KMS-11 (cell line): ENCODE data around the gene PDIA4.

ENCODE experiments used
- H2AFZ ChIP-seq: fragments of 200-600 bp; sonication (generic); 2 replicates; pipeline ENCODE4 v1.6.1; 2016; ENCODE audit warnings: antibody characterized with exemption, mixed run types, low read depth
- H3K27ac ChIP-seq: fragments of 200-600 bp; sonication (generic); 2 replicates; pipeline ENCODE4 v1.6.1; 2016; ENCODE audit warnings: mild to moderate bottlenecking, mixed run types
- H3K27me3 ChIP-seq: fragments of 200-600 bp; sonication (generic); 2 replicates; pipeline ENCODE4 v1.6.1; 2017; ENCODE audit warnings: mild to moderate bottlenecking, low read depth, mixed run types, moderate library complexity; ENCODE audit not compliant: insufficient read depth
- H3K36me3 ChIP-seq: fragments of 200-600 bp; sonication (generic); 2 replicates; pipeline ENCODE4 v1.6.1; 2017; ENCODE audit warnings: mild to moderate bottlenecking, mixed run types; ENCODE audit not compliant: insufficient read depth
- H3K4me1 ChIP-seq: fragments of 200-600 bp; sonication (generic); 2 replicates; pipeline ENCODE4 v1.6.1; 2016; ENCODE audit warnings: mild to moderate bottlenecking, low read depth, mixed run types; ENCODE audit not compliant: poor library complexity, severe bottlenecking
- H3K4me2 ChIP-seq: fragments of 200-600 bp; sonication (generic); 2 replicates; pipeline ENCODE4 v1.7.0; 2016; ENCODE audit warnings: mild to moderate bottlenecking, mixed run types
- H3K4me3 ChIP-seq: fragments of 200-600 bp; sonication (generic); IDR thresholded peaks from 2 replicates; pipeline ENCODE4 v1.6.1; 2017; ENCODE audit warnings: low read depth, low read length, mixed read lengths; ENCODE audit not compliant: insufficient read depth
- H3K79me2 ChIP-seq: fragments of 200-600 bp; sonication (generic); 2 replicates; pipeline ENCODE4 v1.6.1; 2016; ENCODE audit warnings: low read depth, mixed run types; ENCODE audit not compliant: insufficient read depth
- H3K9ac ChIP-seq: fragments of 200-600 bp; sonication (generic); 2 replicates; pipeline ENCODE4 v1.6.1; 2016; ENCODE audit warnings: mild to moderate bottlenecking, mixed run types
- H4K20me1 ChIP-seq: fragments of 200-600 bp; sonication (generic); 2 replicates; pipeline ENCODE4 v1.6.1; 2016; ENCODE audit warnings: mild to moderate bottlenecking, mixed run types; ENCODE audit not compliant: insufficient read depth
- TF ChIP-seq, protein P1 (sequence below): fragments of 200-600 bp; sonication (generic); conservative IDR thresholded peaks from 2 replicates; pipeline ENCODE4 v1.6.1; 2017; ENCODE audit warnings: low read depth, mild to moderate bottlenecking, antibody characterized with exemption, low read length, moderate library complexity, mixed read lengths

Gene PDIA4

DNA sequence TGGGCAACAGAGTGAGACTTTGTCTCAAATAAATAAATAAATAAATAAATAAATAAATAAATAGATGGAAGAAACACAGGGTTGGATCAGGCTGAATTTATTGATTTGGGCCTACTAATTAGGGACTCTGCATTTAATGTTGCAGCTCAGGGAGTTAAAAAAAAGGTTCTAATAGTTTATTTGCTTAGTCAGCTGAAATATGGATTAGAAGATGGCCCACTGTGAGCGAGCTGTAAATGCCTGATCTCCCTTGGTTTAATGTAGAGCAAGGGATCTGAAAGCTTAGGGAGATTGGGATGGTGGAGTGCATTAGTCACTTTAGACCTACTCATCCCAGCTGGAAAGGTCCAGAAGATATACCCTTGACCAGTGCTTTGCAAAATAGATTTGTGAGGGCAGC lies 25.1 kb upstream of the PDIA4 start:
- Histone ChIP-seq H4K20me1 (no peaks in the 10 kb centered on the region), H3K27me3 (no peaks in the 10 kb centered on the region), H3K36me3 (no peaks in the 10 kb centered on the region), H3K79me2 (no peaks in the 10 kb centered on the region), H3K27ac (no peak overlapping the region), H3K4me2 (no peak overlapping the region), H3K4me1 (no peaks in the 10 kb centered on the region), H3K9ac (no peak overlapping the region), H3K4me3 (no peak overlapping the region), H2AFZ (no peak overlapping the region)
- TF ChIP-seq, protein P1, sequence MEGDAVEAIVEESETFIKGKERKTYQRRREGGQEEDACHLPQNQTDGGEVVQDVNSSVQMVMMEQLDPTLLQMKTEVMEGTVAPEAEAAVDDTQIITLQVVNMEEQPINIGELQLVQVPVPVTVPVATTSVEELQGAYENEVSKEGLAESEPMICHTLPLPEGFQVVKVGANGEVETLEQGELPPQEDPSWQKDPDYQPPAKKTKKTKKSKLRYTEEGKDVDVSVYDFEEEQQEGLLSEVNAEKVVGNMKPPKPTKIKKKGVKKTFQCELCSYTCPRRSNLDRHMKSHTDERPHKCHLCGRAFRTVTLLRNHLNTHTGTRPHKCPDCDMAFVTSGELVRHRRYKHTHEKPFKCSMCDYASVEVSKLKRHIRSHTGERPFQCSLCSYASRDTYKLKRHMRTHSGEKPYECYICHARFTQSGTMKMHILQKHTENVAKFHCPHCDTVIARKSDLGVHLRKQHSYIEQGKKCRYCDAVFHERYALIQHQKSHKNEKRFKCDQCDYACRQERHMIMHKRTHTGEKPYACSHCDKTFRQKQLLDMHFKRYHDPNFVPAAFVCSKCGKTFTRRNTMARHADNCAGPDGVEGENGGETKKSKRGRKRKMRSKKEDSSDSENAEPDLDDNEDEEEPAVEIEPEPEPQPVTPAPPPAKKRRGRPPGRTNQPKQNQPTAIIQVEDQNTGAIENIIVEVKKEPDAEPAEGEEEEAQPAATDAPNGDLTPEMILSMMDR, result no peak

DNA sequence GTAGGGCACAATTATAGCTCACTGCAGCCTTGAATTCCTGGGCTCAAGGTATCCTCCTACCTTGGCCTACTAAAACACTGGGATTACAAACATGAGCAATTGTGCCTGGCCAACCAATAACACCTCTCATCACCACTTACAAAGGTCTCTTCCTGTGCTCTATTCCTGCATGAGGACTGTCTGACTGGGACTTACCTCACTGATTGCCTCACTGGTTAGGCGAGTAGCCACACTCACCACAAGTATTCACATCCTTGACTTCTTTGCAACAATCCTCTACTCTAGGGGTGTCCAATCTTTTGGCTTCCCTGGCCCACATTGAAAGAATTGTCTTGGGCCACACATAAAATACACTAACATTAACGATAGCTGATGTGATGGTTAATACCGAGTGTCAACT lies 22.6 kb upstream of the PDIA4 start:
- no peaks in the 10 kb centered on the region for H3K79me2 ChIP-seq
- H4K20me1 ChIP-seq, result no peaks in the 10 kb centered on the region
- H3K27me3 ChIP-seq, result no peaks in the 10 kb centered on the region
- H2AFZ ChIP-seq, result no peak overlapping the region
- H3K4me1 ChIP-seq, result no peaks in the 10 kb centered on the region
- H3K4me2 ChIP-seq, result no peak overlapping the region
- H3K4me3 ChIP-seq, result no peak overlapping the region
- no peaks in the 10 kb centered on the region for H3K36me3 ChIP-seq
- no peak overlapping the region for H3K9ac ChIP-seq
- TF ChIP-seq, protein P1, result no peak
- no peak overlapping the region for H3K27ac ChIP-seq

DNA sequence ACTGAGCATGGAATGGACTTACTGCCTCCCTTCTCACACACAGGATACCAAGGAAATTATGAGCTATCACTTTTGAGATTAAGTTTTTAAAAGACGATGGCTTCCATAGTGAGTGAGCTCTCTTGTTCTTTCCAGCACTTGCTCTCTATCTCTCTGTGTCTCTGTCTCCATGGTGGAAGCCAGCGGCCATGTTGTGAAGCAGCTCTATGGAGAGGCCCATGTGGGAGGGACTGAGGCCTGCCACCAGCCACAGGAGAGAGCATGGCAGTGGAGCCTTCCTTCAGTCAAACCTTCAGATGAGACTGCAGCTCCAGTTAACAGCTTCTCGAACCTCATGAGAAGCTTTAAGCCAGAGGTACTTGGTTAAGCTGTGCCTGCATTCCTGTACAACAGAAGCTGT lies 20.5 kb upstream of the PDIA4 start:
- Histone ChIP-seq H3K4me3 (no peak overlapping the region), H3K27me3 (no peaks in the 10 kb centered on the region), H3K4me2 (no peak overlapping the region), H3K79me2 (no peaks in the 10 kb centered on the region), H3K4me1 (no peaks in the 10 kb centered on the region), H2AFZ (no peak overlapping the region), H4K20me1 (no peaks in the 10 kb centered on the region), H3K27ac (no peak overlapping the region), H3K36me3 (no peaks in the 10 kb centered on the region), H3K9ac (no peak overlapping the region)
- TF ChIP-seq, protein P1, result no peak

DNA sequence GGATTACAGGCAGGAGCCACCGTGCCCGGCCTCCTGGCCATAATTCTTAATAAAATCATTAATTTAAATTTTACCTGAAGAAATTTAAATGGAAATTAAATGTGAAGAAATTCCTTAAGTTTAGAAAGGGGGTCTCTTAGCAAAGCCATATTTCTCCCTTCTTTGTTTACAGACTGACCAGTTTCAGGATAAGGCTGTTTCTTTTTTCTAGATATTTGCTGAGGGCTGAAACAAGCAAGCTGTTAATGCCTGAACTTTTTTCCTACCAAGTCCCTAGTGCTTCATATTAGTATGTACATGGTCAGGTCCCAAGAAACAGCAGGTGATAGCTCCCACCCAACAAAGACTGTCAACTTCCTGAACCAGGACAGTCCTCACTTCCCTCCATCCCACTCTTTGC lies 18.1 kb upstream of the PDIA4 start:
- H3K79me2 ChIP-seq, result no peaks in the 10 kb centered on the region
- H3K4me2 ChIP-seq, result no peak overlapping the region
- H2AFZ ChIP-seq, result no peak overlapping the region
- no peaks in the 10 kb centered on the region for H3K27me3 ChIP-seq
- no peak overlapping the region for H3K4me3 ChIP-seq
- H3K9ac ChIP-seq, result no peak overlapping the region
- TF ChIP-seq, protein P1, result no peak
- no peaks in the 10 kb centered on the region for H4K20me1 ChIP-seq
- no peaks in the 10 kb centered on the region for H3K36me3 ChIP-seq
- H3K4me1 ChIP-seq, result no peaks in the 10 kb centered on the region
- H3K27ac ChIP-seq, result no peak overlapping the region

DNA sequence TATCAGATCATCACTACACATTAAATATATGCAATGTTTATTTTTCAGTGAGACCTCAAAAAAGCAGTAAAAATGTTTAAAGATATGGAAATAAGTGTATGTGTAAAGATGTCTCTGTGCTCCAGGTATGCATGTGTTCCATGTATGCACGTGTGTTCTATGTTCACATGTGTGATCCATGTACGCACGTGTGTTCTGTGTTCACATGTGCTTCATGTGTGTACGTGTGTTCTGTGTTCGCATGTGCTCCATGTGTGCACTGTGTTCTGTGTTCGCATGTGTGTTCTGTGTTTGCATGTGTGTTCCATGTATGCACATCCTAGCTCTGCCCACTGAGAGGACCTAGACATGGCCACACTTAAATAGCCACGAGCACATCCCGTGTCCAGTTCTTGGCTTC lies 15.6 kb upstream of the PDIA4 start:
- TF ChIP-seq, protein P1, result no peak
- H3K27me3 ChIP-seq, result no peaks in the 10 kb centered on the region
- no peaks in the 10 kb centered on the region for H3K4me1 ChIP-seq
- no peaks in the 10 kb centered on the region for H4K20me1 ChIP-seq
- H3K9ac ChIP-seq, result no peak overlapping the region
- H3K4me2 ChIP-seq, result no peak overlapping the region
- H2AFZ ChIP-seq, result no peak overlapping the region
- H3K36me3 ChIP-seq, result no peaks in the 10 kb centered on the region
- H3K4me3 ChIP-seq, result no peak overlapping the region
- no peak overlapping the region for H3K27ac ChIP-seq
- H3K79me2 ChIP-seq, result no peaks in the 10 kb centered on the region
